H1 (cell line): ENCODE data around the gene LDLR.

Source experiments
- CBX5 ChIP-seq: fragments of 300-800, 300-1000 bp; sonication (generic); IDR thresholded peaks from 2 replicates; pipeline ENCODE4 v1.7.1; 2016; ENCODE audit warnings: antibody characterized with exemption, low read length, low read depth
- CEBPB ChIP-seq: IDR thresholded peaks from 2 replicates; pipeline ENCODE4 v1.6.1; 2012; ENCODE audit warnings: low read depth, low read length
- CREB1 ChIP-seq: IDR thresholded peaks from 2 replicates; pipeline ENCODE4 v1.6.1; 2012; ENCODE audit warnings: inconsistent platforms
- CTCF ChIP-seq, 3 experiments: IDR thresholded peaks; 1 replicate in 2 of 3; 2 replicates in 1 of 3; pipeline versions ENCODE4 v1.5.1 to v1.6.1; 2011; ENCODE audit warnings: low read length in 3 of 3, mild to moderate bottlenecking in 3 of 3, inconsistent platforms in 2 of 3, low read depth in 1 of 3, moderate library complexity in 1 of 3; ENCODE audit not compliant: insufficient read depth in 1 of 3; ENCODE audit errors: control extremely low read depth in 1 of 3
- EZH2 ChIP-seq: fragments of 200-600 bp; sonication (generic); IDR thresholded peaks from 2 replicates; pipeline ENCODE4 v1.7.1; 2012; ENCODE audit warnings: low read depth, mild to moderate bottlenecking, moderate library complexity, low read length, inconsistent platforms; ENCODE audit not compliant: severe bottlenecking
- GABPA ChIP-seq: IDR thresholded peaks from 2 replicates; pipeline ENCODE4 v1.6.1; 2011; ENCODE audit warnings: mild to moderate bottlenecking, low read length, moderate library complexity, borderline replicate concordance; ENCODE audit not compliant: insufficient read depth
- JUND ChIP-seq: IDR thresholded peaks from 2 replicates; pipeline ENCODE4 v1.6.1; 2011; ENCODE audit warnings: mild to moderate bottlenecking, improper control_type of control experiment, low read length
- POLR2A ChIP-seq, 2 experiments: IDR thresholded peaks; 1 replicate in 1 of 2; 2 replicates in 1 of 2; pipeline ENCODE4 v1.6.1; 2011; ENCODE audit warnings: low read depth in 2 of 2, low read length in 2 of 2, mild to moderate bottlenecking in 2 of 2; ENCODE audit errors: control extremely low read depth in 1 of 2
- RAD21 ChIP-seq, 2 experiments: IDR thresholded peaks in 1 of 2; conservative IDR thresholded peaks in 1 of 2; 2 replicates each; pipeline ENCODE4 v1.6.1; 2011; ENCODE audit warnings: low read depth in 2 of 2, low read length in 2 of 2, improper control_type of control experiment in 1 of 2, inconsistent platforms in 1 of 2, mild to moderate bottlenecking in 1 of 2, moderate library complexity in 1 of 2
- RXRA ChIP-seq: IDR thresholded peaks from 2 replicates; pipeline ENCODE4 v1.6.1; 2011; ENCODE audit warnings: low read depth, mild to moderate bottlenecking, low read length, moderate library complexity; ENCODE audit not compliant: insufficient read depth
- TF ChIP-seq, protein P1 (sequence below): IDR thresholded peaks from 2 replicates; pipeline ENCODE4 v1.6.1; 2012; ENCODE audit warnings: inconsistent platforms

GRCh38 chr19:11166281-11167142 is 77.2 kb downstream of the LDLR start:
- TF ChIP-seq CTCF (IDR thresholded peaks at IDR 0.05; ENCODE audit: control extremely low read depth in 1 of 3, insufficient read depth in 1 of 3, low read depth in 1 of 3, low read length in 3 of 3), result no peak
- TF ChIP-seq POLR2A (IDR thresholded peaks at IDR 0.05; ENCODE audit: control extremely low read depth in 1 of 2, low read depth in 2 of 2, low read length in 2 of 2), result no peak
- TF ChIP-seq RXRA, result no peak
- TF ChIP-seq CBX5, result no peak
- no peak for TF ChIP-seq CREB1
- TF ChIP-seq GABPA, result no peak
- TF ChIP-seq, protein P1, sequence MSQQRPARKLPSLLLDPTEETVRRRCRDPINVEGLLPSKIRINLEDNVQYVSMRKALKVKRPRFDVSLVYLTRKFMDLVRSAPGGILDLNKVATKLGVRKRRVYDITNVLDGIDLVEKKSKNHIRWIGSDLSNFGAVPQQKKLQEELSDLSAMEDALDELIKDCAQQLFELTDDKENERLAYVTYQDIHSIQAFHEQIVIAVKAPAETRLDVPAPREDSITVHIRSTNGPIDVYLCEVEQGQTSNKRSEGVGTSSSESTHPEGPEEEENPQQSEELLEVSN, result no peak
- TF ChIP-seq RAD21 (IDR thresholded peaks at IDR 0.05 in 1 of 2, conservative IDR thresholded peaks at IDR 0.05 in 1 of 2; ENCODE audit: low read depth in 2 of 2, low read length in 2 of 2), result no peak
- no peak for TF ChIP-seq EZH2
- no peak for TF ChIP-seq CEBPB
- no peak for TF ChIP-seq JUND
